ENCODE data around the gene ATAD3B.
"Not testable (repeated sequence)": the region's sequence is repeated elsewhere in the genome, so short reads cannot be mapped to it uniquely, and the experiment has no call there.

The ATAD3B gene

GRCh38 chr1:1505366-1505798 is 33.8 kb downstream of the ATAD3B start:
- Mint-ChIP-seq H3K27ac (peak overlapping the region; percentile 82 to 92), H3K4me3 (peak overlapping the region; percentile 77 to 78), H3K4me1 (peaks cover 16% of the 10 kb centered on the region)
- not testable (repeated sequence) for H3K9me3 Mint-ChIP-seq, H3K27me3 Mint-ChIP-seq
- DNase-seq (peak in 1 of 2 donors; percentile 54), ATAC-seq (peak; percentile 76)

DNA sequence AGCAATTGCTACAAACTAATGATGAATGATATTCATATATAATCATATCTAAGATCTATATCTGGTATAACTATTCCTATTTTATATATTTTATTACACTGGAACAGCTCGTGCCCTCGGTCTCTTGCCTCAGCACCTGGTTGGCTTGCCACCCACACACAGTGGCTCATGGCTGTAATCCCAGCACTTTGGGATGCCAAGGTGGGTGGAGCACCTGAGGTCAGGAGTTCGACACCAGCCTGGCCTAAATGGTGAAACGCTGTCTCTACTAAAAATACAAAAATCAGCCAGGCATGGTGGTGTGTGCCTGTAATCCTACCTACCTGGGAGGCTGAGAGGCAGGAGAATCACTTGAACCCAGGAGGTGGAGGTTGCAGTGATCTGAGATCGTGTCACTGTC is 34.2 kb downstream of the ATAD3B start:
- not testable (repeated sequence) for ATAC-seq, H3K27ac Mint-ChIP-seq, DNase-seq, H3K9me3 Mint-ChIP-seq, H3K27me3 Mint-ChIP-seq
- peak overlapping the region; percentile 36 to 77 for H3K4me3 Mint-ChIP-seq
- H3K4me1 Mint-ChIP-seq, result peaks cover 20% of the 10 kb centered on the region

DNA sequence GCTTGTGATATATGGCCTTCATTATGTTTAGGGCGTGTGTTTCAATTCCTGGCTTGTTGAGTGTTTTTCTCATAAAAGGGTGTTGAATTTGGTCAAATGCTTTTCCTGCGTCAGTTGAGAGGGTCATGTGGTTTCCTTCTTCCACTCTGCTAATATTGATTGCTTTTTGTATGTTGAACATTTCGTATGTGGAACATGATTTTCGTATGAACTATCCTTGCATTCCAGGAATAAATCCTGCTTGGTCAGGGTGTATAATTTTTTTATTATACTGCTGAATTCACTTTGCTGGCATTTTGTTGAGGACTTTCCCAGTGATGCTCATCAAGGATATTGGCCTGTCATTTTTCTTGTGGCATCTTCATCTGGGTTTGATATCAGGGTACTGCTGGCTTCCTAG is 35.7 kb downstream of the ATAD3B start:
- Mint-ChIP-seq H3K9me3 (no peaks in the 10 kb centered on the region), H3K27ac (no peak overlapping the region), H3K27me3 (no peaks in the 10 kb centered on the region), H3K4me3 (no peak overlapping the region), H3K4me1 (peaks cover 25% of the 10 kb centered on the region)
- ATAC-seq (no peak), DNase-seq (no peak)

DNA sequence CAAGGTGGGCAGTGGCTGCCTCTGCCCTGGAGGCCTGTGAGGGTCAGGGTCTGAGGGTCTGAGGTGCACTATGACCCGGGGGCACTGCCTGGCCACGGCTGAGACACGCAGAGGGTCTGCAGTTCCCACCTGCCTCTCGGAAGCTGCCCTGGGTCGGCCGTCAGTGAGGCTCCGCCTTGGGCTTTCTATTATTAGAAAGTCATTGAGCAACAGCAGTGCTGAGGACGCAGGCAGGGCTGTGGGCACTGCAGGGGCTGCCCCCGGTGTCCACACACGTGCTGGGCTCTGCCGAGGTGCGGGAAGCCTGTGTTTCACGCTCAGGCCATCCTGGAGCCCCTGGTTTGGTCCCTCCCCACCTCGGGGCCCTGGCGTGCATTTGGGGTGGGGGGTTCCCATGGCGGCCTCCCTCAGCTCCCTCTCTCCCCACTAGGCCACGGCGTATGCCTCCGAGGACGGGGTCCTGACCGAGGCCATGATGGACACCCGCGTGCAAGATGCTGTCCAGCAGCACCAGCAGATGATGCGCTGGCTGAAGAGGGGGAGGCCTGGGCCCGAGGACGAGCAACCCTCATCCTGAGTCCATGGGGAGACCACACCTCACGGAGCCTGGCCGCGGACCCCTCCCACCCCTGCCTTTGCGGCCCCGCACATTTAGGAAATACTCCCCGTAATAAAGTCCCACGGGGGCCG is 37.4 kb downstream of the ATAD3B start:
- H3K4me3 Mint-ChIP-seq, H3K9me3 Mint-ChIP-seq, DNase-seq, ATAC-seq, H3K27me3 Mint-ChIP-seq, H3K27ac Mint-ChIP-seq: not testable (repeated sequence)
- H3K4me1 Mint-ChIP-seq, result peaks cover 31% of the 10 kb centered on the region

GRCh38 chr1:1509465-1509850 is 37.9 kb downstream of the ATAD3B start:
- not testable (repeated sequence) for H3K27me3 Mint-ChIP-seq, H3K4me3 Mint-ChIP-seq, H3K9me3 Mint-ChIP-seq, H3K27ac Mint-ChIP-seq, ATAC-seq, DNase-seq
- H3K4me1 Mint-ChIP-seq, result peaks cover 32% of the 10 kb centered on the region

- Mint-ChIP-seq H3K9me3 (no peaks in the 10 kb centered on the region), H3K27me3 (no peaks in the 10 kb centered on the region), H3K4me1 (peaks cover 16% of the 10 kb centered on the region), H3K4me3 (peak overlapping the region; percentile 86 to 89), H3K27ac (peak overlapping the region; percentile 94 to 97)
- ATAC-seq (no peak), DNase-seq (peak in 1 of 2 donors; percentile 31)
Observed at GRCh38 chr1:1510912-1511532, 39.5 kb downstream of the ATAD3B start.

- ATAC-seq (peak; percentile 96), DNase-seq (peak; percentile 93 to 97)
- Mint-ChIP-seq H3K27me3 (no peaks in the 10 kb centered on the region), H3K4me3 (peak within 1 kb of the TSS; percentile 86 to 89), H3K27ac (peak within 1 kb of the TSS; percentile 94 to 97), H3K4me1 (peaks cover 16% of the 10 kb centered on the region), H3K9me3 (no peaks in the 10 kb centered on the region)
Observed at GRCh38 chr1:1511533-1512285, 40.1 kb downstream of the ATAD3B start, which contains the start of gene ATAD3A. Gene ATAD3A (plus strand): TSS chr1:1512162. CDS start chr1:1512269, 107 bp downstream.

DNA sequence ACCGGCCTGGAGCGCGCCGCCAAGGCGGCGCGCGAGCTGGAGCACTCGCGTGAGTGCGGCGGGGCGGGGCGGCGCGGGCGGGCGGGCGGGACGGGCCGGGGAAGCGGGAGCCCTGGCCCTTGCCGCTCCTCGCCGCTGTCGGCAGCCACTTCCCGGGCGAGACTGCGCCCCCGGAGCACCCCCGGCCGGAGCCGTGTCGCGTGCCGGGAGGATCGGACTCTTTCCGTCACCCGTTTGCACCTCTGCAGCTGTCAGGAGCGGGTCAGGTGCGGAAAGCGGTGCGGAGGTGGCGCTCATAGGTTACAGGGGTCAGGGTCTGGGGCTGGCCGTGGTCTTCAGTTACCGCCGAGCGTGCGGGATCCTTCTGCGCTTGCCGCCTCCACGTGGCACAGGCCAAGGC is 40.9 kb downstream of the ATAD3B start:
- not testable (repeated sequence) for H3K27ac Mint-ChIP-seq

DNA sequence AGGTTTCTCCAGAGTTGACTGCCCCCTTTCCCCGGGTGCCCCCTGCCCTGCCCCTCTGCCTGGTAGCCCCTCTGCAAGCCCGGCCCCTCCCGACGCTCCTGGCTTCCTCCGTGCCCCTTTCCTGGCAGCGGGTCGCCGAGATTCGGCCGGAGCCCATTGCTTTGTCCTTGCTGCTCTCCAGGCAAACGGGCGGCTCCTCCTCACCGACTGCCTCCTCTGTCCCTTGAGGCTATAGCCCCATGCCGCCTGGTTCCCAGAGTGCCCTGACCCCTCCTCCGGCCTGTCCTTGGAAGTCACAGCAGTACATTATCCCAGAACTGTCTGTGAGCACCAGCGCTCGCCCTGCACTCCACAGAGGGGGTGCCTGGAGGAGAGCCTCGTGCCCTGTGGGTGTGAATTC is 42.1 kb downstream of the ATAD3B start:
- Mint-ChIP-seq H3K27ac (peak overlapping the region in 1 of 2 donors; percentile 49), H3K4me1 (peaks cover 16% of the 10 kb centered on the region), H3K4me3 (peak overlapping the region; percentile 75 to 79)
- not testable (repeated sequence) for H3K9me3 Mint-ChIP-seq, H3K27me3 Mint-ChIP-seq, DNase-seq, ATAC-seq

More for the DNA sequence above, 40.9 kb downstream of the ATAD3B start:
- not testable (repeated sequence) for H3K27me3 Mint-ChIP-seq, H3K9me3 Mint-ChIP-seq
- DNase-seq (peak; percentile 24 to 31), ATAC-seq (peak; percentile 8)
- Mint-ChIP-seq H3K4me3 (peak overlapping the region; percentile 54 to 73), H3K4me1 (peaks cover 16% of the 10 kb centered on the region)

GRCh38 chr1:1514376-1514775 is 42.8 kb downstream of the ATAD3B start:
- ATAC-seq, DNase-seq, H3K9me3 Mint-ChIP-seq, H3K27me3 Mint-ChIP-seq: not testable (repeated sequence)
- Mint-ChIP-seq H3K27ac (peak overlapping the region in 1 of 2 donors; percentile 34), H3K4me1 (peaks cover 16% of the 10 kb centered on the region), H3K4me3 (peak overlapping the region in 1 of 2 donors; percentile 8)

DNA sequence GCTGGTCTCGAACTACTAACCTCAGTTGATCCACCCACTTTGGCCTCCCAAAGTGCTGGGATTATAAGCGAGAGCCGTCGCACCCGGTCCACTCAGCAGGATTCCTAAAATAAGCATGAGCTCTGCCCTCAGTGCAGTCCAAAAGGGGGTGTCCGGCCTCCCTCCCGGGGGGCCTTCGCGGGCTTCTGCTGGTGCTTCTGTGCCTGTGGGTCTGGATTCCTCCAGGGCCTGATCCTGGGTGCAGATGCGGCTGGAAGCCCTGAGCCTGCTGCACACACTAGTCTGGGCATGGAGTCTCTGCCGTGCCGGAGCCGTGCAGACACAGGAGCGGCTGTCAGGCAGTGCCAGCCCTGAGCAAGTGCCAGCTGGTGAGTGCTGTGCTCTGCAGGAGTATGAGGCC is 45.4 kb downstream of the ATAD3B start:
- H3K27ac Mint-ChIP-seq, DNase-seq, H3K27me3 Mint-ChIP-seq, ATAC-seq, H3K4me3 Mint-ChIP-seq, H3K9me3 Mint-ChIP-seq, H3K4me1 Mint-ChIP-seq: not testable (repeated sequence)

- no peak overlapping the region for H3K27ac Mint-ChIP-seq
- DNase-seq (no peak), ATAC-seq (peak; percentile 57)
- peaks cover 7% of the 10 kb centered on the region for H3K4me1 Mint-ChIP-seq
- no peak overlapping the region for H3K4me3 Mint-ChIP-seq
- H3K27me3 Mint-ChIP-seq, result no peaks in the 10 kb centered on the region
- H3K9me3 Mint-ChIP-seq, result no peaks in the 10 kb centered on the region
Observed at GRCh38 chr1:1517973-1518620, 46.5 kb downstream of the ATAD3B start.

DNA sequence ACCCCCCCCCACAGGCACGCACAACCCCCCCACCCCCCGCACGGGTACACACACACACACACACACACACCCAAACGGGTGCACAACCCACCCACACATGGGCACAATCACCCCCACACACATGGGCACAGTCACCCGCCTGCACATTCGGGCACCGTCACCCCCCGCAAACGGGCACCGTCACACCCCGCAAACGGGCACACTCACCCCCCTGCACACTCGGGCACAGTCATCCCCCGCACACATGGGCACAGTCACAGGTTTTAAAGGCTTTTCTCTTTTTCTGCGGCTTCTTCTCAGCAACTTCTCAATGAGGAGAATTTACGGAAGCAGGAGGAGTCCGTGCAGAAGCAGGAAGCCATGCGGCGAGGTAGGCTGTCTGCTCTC is 47.0 kb downstream of the ATAD3B start:
- H3K4me1 Mint-ChIP-seq, H3K27me3 Mint-ChIP-seq, H3K9me3 Mint-ChIP-seq, DNase-seq, H3K4me3 Mint-ChIP-seq, H3K27ac Mint-ChIP-seq: not testable (repeated sequence)
- ATAC-seq, result peak; percentile 18

DNA sequence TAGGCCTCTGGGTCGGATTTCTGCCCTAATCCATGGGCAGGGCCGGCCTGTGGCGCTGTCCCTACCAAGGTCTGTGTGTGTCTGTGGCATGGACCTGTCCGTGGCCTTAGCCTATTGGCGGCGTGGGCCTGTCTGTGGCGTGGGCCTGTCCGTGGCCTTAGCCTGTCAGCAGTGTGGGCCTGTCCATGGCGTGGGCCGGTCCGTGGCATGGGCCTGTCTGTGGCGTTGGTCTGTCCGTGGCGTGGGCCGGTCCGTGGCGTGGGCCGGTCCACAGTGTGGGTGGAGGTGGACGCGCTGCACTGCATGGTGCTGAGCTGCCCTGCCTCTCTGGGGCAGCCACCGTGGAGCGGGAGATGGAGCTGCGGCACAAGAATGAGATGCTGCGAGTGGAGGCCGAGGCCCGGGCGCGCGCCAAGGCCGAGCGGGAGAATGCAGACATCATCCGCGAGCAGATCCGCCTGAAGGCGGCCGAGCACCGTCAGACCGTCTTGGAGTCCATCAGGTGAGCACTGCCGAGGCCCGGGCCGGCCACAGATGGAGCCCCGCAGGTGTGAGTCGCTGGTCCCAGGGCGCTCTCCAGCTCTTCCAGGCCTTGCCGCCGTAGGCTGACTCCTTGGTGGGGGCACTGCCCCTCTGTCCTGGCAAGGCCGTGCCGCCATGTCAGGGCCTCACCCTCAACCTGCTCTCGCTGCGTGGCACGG is 48.4 kb downstream of the ATAD3B start:
- not testable (repeated sequence) for H3K27me3 Mint-ChIP-seq, H3K4me3 Mint-ChIP-seq, DNase-seq, H3K4me1 Mint-ChIP-seq, ATAC-seq, H3K9me3 Mint-ChIP-seq
- peak overlapping the region in 1 of 2 donors; percentile 54 for H3K27ac Mint-ChIP-seq

GRCh38 chr1:1521331-1521730 is 49.8 kb downstream of the ATAD3B start:
- Mint-ChIP-seq H3K27me3 (no peaks in the 10 kb centered on the region), H3K4me3 (no peak overlapping the region)

More at GRCh38 chr1:1521331-1521730, 49.8 kb downstream of the ATAD3B start:
- H3K9me3 Mint-ChIP-seq, result no peaks in the 10 kb centered on the region
- ATAC-seq, result no peak
- no peaks in the 10 kb centered on the region for H3K4me1 Mint-ChIP-seq
- DNase-seq, result no peak
- H3K27ac Mint-ChIP-seq, result no peak overlapping the region
